ENCODE results near the gene PINK1.

- TF ChIP-seq ZNF792 (tag by site-specific recombination; IDR thresholded peaks at IDR 0.05) (no peak), CTCF (tag by site-specific recombination; IDR thresholded peaks at IDR 0.05) (no peak), PATZ1 (tag by site-specific recombination; IDR thresholded peaks at IDR 0.05) (no peak), MEIS1 (CRISPR knock-in tag; IDR thresholded peaks at IDR 0.05; ENCODE audit: borderline replicate concordance) (no peak), ZNF214 (tag by site-specific recombination; IDR thresholded peaks at IDR 0.05; ENCODE audit: borderline replicate concordance) (no peak), GLI4 (tag by site-specific recombination; IDR thresholded peaks at IDR 0.05) (no peak), ZNF140 (tag by site-specific recombination; IDR thresholded peaks at IDR 0.05) (no peak), ZNF555 (tag by site-specific recombination; conservative IDR thresholded peaks at IDR 0.05) (no peak), ZNF580 (tag by site-specific recombination; IDR thresholded peaks at IDR 0.05) (no peak), ZEB2 (tag by site-specific recombination; IDR thresholded peaks at IDR 0.05) (no peak)
These were observed 48.7 kb downstream of the PINK1 start for GRCh38 chr1:20681999-20682398.

All from HEK293 (cell line).